ENCODE results near the gene GAS7.
"Not testable (repeated sequence)": the region's sequence is repeated elsewhere in the genome, so short reads cannot be mapped to it uniquely, and the experiment has no call there.

Gene GAS7

DNA sequence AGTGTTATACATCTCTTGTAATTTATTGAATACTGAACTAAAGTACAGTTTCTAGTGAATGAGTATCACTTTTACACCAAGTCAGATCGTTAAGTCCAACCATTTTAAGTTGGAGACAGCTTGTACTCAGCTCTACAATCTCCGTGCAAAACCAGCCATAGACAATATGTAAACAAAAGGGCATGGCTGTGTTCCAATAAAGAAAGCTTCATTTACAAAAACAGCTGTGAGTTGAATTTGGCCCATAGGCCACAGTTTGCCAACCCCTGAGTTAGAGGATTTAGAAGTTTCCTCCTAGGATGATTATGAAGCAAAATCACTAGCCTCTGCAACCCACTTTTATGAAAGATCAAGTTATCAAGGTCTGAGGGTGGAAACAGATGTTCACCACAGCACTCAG is 187.7 kb downstream of the GAS7 start:
- DNase-seq (ENCODE audit: low read depth) = no peak
- TF ChIP-seq, protein P1, sequence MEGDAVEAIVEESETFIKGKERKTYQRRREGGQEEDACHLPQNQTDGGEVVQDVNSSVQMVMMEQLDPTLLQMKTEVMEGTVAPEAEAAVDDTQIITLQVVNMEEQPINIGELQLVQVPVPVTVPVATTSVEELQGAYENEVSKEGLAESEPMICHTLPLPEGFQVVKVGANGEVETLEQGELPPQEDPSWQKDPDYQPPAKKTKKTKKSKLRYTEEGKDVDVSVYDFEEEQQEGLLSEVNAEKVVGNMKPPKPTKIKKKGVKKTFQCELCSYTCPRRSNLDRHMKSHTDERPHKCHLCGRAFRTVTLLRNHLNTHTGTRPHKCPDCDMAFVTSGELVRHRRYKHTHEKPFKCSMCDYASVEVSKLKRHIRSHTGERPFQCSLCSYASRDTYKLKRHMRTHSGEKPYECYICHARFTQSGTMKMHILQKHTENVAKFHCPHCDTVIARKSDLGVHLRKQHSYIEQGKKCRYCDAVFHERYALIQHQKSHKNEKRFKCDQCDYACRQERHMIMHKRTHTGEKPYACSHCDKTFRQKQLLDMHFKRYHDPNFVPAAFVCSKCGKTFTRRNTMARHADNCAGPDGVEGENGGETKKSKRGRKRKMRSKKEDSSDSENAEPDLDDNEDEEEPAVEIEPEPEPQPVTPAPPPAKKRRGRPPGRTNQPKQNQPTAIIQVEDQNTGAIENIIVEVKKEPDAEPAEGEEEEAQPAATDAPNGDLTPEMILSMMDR (IDR thresholded peaks at IDR 0.05; ENCODE audit: low read depth, low read length, missing control alignments) = no peak
- H3K4me3 ChIP-seq (ENCODE audit: low read depth, low read length) = no peak overlapping the region

DNA sequence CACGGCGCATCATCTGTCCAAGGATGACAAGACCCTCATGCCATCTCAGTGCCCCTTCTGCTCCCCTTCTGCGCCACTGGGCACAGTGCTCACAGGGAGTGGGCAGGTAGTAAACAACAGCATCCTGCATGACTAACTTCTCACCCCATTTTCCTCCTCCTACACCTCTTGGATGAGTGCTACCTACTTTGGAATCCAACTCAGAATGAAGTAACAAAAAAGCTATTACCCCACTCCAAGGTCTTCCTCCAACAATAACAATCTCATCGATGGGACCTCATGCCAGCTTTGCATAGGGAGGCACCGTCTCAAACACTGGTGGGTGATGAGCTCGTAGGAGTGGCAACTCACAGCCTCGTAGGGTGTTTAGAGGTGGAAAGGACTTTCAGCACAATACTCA is 194.7 kb downstream of the GAS7 start:
- DNase-seq (ENCODE audit: low read depth) = no peak
- no peak overlapping the region for H3K4me3 ChIP-seq (ENCODE audit: low read depth, low read length)
- TF ChIP-seq, protein P1 (IDR thresholded peaks at IDR 0.05; ENCODE audit: low read depth, low read length, missing control alignments) = no peak

DNA sequence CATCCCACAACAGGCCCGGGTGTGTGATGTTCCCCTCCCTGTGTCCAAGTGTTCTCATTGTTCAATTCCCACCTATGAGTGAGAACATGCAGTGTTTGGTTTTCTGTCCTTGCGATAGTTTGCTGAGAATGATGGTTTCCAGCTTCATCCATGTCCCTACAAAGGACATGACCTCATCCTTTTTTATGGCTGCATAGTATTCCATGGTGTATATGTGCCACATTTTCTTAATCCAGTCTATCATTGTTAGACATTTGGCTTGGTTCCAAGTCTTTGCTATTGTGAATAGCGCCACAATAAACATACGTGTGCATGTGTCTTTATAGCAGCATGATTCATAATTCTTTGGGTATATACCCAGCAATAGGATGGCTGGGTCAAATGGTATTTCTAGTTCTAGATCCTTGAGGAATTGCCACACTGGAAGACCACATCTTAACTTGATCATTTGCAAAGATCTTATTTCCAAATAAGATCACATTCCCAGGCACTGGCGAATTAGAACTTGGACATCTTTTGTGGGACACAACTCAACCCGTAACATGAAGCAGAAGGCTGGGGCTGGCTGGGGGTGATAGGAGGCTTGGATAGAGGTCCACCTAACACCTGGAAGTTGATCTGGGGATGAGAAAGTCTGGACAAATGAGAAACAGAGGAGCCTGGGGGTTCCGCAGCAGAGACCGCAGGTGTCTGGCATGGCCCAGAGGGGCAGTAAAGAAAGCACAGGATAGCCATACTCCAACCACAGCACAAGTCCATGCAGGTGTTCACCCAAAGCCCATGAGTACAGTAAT is 195.6 kb downstream of the GAS7 start:
- not testable (repeated sequence) for H3K4me3 ChIP-seq (ENCODE audit: low read depth, low read length); DNase-seq (ENCODE audit: low read depth)

DNA sequence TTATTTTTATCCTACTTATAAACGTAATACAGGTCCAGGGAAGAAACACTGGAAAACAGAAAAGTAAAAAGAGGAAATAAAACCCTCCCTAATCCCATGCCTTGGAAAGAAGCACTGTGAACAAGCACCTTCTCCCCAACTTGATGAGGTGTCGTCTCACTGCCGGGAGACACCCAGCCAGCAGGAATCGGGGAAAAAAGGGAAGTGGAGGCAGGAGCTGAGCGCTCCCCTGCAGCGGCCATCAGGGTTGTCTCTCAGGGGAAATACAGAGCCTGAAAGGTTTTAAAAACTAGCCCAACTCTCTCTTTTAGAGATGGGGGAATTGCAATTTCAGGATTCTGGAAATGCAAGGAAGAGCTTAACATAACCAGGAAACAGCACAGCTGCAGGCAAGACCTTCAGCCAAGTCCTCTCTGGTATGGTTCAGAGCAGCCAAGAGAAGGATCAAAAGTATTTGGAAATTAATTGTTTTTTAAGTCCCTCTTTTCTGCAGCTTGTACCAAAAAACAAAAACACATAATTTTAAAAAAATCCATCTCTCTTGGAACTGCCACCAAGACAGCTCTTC is 197.0 kb downstream of the GAS7 start:
- no peak overlapping the region for H3K4me3 ChIP-seq (ENCODE audit: low read depth, low read length)
- no peak for DNase-seq (ENCODE audit: low read depth)
- TF ChIP-seq, protein P1 (IDR thresholded peaks at IDR 0.05; ENCODE audit: low read depth, low read length, missing control alignments) = no peak

DNA sequence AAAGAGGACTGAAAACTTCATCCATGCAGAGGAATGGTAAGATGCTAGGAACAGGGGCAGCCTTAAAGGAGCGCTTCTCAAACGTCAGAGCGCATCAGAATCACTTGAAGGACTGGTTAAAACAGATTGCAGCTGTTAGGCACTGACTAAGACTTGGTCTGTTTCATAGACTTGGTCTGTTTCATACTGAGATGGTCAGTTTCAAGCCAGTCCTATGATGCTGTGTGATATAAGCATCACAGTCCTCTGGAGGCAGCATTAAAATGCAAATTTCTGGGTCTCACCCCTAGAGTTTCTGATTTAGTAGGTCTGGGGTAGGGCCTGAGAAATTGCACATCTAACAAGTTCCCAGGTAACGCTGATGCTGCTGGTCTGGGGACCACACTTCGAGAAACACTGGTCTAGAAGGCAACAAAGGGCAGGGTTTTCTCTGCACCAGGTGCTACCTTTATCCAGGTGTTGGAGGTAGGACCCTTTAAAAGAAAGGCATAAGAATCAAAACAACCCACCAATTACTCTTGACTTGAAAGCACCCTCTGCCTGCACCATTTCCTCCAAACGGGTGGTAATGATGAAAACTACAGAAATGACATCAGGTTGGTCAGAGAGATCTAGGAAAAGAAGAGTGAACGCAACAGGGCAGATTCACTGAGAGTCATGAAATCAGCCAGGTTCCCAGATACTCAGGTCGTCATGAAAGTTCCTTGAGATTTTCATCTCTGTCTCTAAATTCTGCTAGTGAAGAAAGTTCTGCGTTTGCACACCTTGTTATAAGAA is 198.3 kb downstream of the GAS7 start:
- H3K4me3 ChIP-seq (ENCODE audit: low read depth, low read length) = no peak overlapping the region
- TF ChIP-seq, protein P1 (IDR thresholded peaks at IDR 0.05; ENCODE audit: low read depth, low read length, missing control alignments) = no peak
- no peak for DNase-seq (ENCODE audit: low read depth)

DNA sequence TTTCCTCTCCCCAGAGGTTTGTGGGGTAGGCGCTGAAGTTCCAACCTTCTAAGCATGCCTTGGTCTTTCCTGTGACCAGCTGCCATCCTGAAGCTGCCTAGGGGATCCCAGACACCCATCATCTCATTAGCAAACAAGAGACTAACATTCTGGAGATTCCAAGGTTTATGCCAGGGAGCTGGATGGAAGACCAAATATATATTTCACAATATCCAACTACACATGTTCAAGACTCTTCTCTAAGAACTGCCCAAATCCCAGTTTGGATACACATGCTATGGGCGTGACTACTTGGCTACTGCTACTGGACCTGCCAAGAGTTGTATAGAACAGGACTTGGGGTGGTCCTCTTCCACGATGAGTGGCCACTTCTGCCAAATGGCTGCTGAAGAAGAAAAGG is 200.3 kb downstream of the GAS7 start:
- TF ChIP-seq, protein P1 (IDR thresholded peaks at IDR 0.05; ENCODE audit: low read depth, low read length, missing control alignments) = no peak
- no peak overlapping the region for H3K4me3 ChIP-seq (ENCODE audit: low read depth, low read length)
- no peak for DNase-seq (ENCODE audit: low read depth)

DNA sequence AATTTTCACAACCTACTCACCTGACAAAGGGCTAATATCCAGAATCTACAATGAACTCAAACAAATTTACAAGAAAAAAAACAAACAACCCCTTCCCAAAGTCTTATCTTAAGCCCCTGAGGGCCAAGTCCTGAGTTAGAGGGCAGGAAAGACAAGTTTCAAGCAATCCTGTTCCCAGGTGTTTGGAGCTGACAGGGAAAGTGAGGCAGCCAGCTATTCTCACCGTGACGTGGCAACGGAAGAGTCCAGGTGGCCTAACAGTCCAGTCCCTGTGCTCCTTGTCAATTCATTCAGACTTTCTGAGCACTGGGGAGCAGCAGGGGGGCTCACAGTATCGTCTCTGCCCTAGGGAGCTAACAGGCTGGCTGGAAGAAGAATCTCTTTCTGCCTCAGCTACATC is 203.6 kb downstream of the GAS7 start:
- no peak overlapping the region for H3K4me3 ChIP-seq (ENCODE audit: low read depth, low read length)
- DNase-seq (ENCODE audit: low read depth) = no peak
- TF ChIP-seq, protein P1 (IDR thresholded peaks at IDR 0.05; ENCODE audit: low read depth, low read length, missing control alignments) = no peak

Measured in GM12864 (cell line).